ENCODE measurements around the gene METTL18.

DNA sequence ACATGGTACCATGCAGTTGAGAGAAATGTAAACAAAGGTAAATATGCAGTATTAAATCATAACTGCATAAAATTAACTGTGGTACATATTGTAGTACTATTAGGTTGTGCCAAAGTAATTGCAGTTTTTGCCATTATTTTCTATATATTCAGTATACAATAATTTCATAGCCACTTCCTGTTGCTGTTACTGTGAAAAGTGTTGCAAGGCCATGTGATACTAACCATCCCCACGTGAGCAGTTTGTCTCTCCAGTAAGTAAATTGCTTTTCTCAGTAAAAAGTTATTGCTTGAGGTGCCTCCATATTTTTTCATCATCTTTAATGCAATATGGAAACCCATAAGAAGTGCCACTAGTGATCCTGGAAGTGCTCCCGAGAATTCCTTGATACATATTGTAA is 19.6 kb upstream of the METTL18 start:
- TF ChIP-seq, protein P1, sequence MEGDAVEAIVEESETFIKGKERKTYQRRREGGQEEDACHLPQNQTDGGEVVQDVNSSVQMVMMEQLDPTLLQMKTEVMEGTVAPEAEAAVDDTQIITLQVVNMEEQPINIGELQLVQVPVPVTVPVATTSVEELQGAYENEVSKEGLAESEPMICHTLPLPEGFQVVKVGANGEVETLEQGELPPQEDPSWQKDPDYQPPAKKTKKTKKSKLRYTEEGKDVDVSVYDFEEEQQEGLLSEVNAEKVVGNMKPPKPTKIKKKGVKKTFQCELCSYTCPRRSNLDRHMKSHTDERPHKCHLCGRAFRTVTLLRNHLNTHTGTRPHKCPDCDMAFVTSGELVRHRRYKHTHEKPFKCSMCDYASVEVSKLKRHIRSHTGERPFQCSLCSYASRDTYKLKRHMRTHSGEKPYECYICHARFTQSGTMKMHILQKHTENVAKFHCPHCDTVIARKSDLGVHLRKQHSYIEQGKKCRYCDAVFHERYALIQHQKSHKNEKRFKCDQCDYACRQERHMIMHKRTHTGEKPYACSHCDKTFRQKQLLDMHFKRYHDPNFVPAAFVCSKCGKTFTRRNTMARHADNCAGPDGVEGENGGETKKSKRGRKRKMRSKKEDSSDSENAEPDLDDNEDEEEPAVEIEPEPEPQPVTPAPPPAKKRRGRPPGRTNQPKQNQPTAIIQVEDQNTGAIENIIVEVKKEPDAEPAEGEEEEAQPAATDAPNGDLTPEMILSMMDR (IDR thresholded peaks at IDR 0.05), result no peak
- no peak for TF ChIP-seq POLR2A (IDR thresholded peaks at IDR 0.05)

All from adrenal gland (tissue), 5 donors.